GM12878 (cell line): ENCODE data around the gene RBBP8NL. TPM values are rescaled to one million over a fixed set of nuclear protein-coding genes. Genes with fewer than 3 reads are reported as not detected.

Source experiments
- ATAC-seq: fragments of 200-7000 bp; cut with Tn5 transposase; 3 replicates; pipeline ENCODE4 v1.9.1; 2020; ENCODE audit warnings: mild to moderate bottlenecking, moderate library complexity
- BruUV-seq: library from RNA; stranded (reverse); fragments of 400-500 nt; replicated peaks from 2 replicates; lab custom pipeline; 2021; lab: Mats Ljungman, UMichigan
- CTCF ChIA-PET: fragments of 300-600 bp; sonication (Branson Sonifier 250); formaldehyde crosslinking; extraction: SDS; loops from one replicate; lab custom pipeline; 2021; ENCODE audit warnings: inconsistent platforms; lab: Yijun Ruan, JAX
- POLR2A ChIA-PET: fragments of 350-600 bp; formaldehyde crosslinking; extraction: SDS; loops from one replicate; lab custom pipeline; 2021; ENCODE audit warnings: inconsistent platforms; lab: Charles Lee
- RAD21 ChIA-PET: fragments of 300-600 bp; sonication (Branson Sonifier 250); formaldehyde crosslinking; loops from one replicate; lab custom pipeline; 2023; ENCODE audit warnings: antibody characterized with exemption; ENCODE audit not compliant: unreplicated experiment; lab: Charles Lee
- SMC1A ChIA-PET: fragments of 300-600 bp; sonication (Branson Sonifier 250); formaldehyde crosslinking; loops from one replicate; lab custom pipeline; 2023; ENCODE audit not compliant: unreplicated experiment, uncharacterized antibody; lab: Charles Lee
- DNase-seq: peaks from one replicate; pipeline ENCODE4 v3.0.0-alpha.2; 2011; ENCODE audit warnings: low read depth, low spot score
- FAIRE-seq: peaks from 3 replicates; lab custom pipeline; 2011; peaks lifted over from hg19 to GRCh38; lab: Jason Lieb, UNC
- H2AFZ ChIP-seq: 2 replicates; pipeline ENCODE4 v1.6.0; 2011; ENCODE audit warnings: low read depth, low read length, control low read depth; ENCODE audit not compliant: control insufficient read depth
- H3K27ac ChIP-seq: 2 replicates; pipeline ENCODE4 v1.5.1; 2011; ENCODE audit warnings: control low read depth; ENCODE audit not compliant: control insufficient read depth, insufficient read depth
- H3K27me3 ChIP-seq, 2 experiments: replicated peaks in 1 of 2; 2 replicates each; pipeline versions ENCODE4 v1.6.0 to v1.6.1; 2011; ENCODE audit warnings: low read length in 1 of 2; ENCODE audit not compliant: control insufficient read depth in 2 of 2, insufficient read depth in 2 of 2
- H3K36me3 ChIP-seq, 2 experiments: 2 replicates each; pipeline ENCODE4 v1.5.1; 2011; ENCODE audit warnings: low read length in 1 of 2; ENCODE audit not compliant: control insufficient read depth in 2 of 2, insufficient read depth in 2 of 2
- H3K4me1 ChIP-seq: 2 replicates; pipeline ENCODE4 v1.6.1; 2011; ENCODE audit warnings: mild to moderate bottlenecking, low read length, moderate library complexity, mixed read lengths; ENCODE audit not compliant: control insufficient read depth, insufficient read depth
- H3K4me2 ChIP-seq: 2 replicates; pipeline ENCODE4 v1.6.0; 2011; ENCODE audit warnings: control low read depth; ENCODE audit not compliant: control insufficient read depth, insufficient read depth
- H3K4me3 ChIP-seq: fragments of 200-600 bp; sonication (generic); 2 replicates; pipeline ENCODE4 v1.5.1; 2016
- H3K79me2 ChIP-seq: 2 replicates; pipeline ENCODE4 v1.6.0; 2011; ENCODE audit warnings: low read length; ENCODE audit not compliant: control insufficient read depth, insufficient read depth
- H3K9ac ChIP-seq: 2 replicates; pipeline ENCODE4 v1.8.0; 2011; ENCODE audit warnings: low read length, control low read depth, mixed read lengths; ENCODE audit not compliant: control insufficient read depth, insufficient read depth
- H3K9me3 ChIP-seq: replicated peaks from 3 replicates; pipeline ENCODE4 v1.5.1; 2011; ENCODE audit warnings: mild to moderate bottlenecking, low read length; ENCODE audit not compliant: control insufficient read depth, insufficient read depth
- H4K20me1 ChIP-seq: 2 replicates; pipeline ENCODE4 v1.6.0; 2011; ENCODE audit not compliant: control insufficient read depth, insufficient read depth
- CHD4 ChIP-seq: fragments of 200-600 bp; sonication (generic); IDR thresholded peaks from 2 replicates; pipeline ENCODE4 v1.6.1; 2016; ENCODE audit warnings: mild to moderate bottlenecking
- HCFC1 ChIP-seq: fragments of 150-350 bp; IDR thresholded peaks from 2 replicates; pipeline ENCODE4 v1.6.1; 2014; ENCODE audit warnings: low read length
- KAT2A ChIP-seq: conservative IDR thresholded peaks from 2 replicates; pipeline ENCODE4 v1.6.1; 2011; ENCODE audit warnings: low read depth, low read length; ENCODE audit not compliant: control insufficient read depth
- REST ChIP-seq: IDR thresholded peaks from 2 replicates; pipeline ENCODE4 v1.6.1; 2012; ENCODE audit warnings: mild to moderate bottlenecking, low read depth, low read length
- SRF ChIP-seq, 2 experiments: IDR thresholded peaks; 2 replicates each; pipeline ENCODE4 v1.6.1; 2011; ENCODE audit warnings: low read depth in 2 of 2, low read length in 2 of 2, mild to moderate bottlenecking in 1 of 2, moderate library complexity in 1 of 2
- TBL1XR1 ChIP-seq: IDR thresholded peaks from 2 replicates; pipeline ENCODE4 v1.6.1; 2012; ENCODE audit warnings: low read depth, low read length, improper control_type of control experiment
- WGBS: methylation state at CpG from one replicate; pipeline ENCODE4 v1.1.6; 2016; ENCODE audit warnings: low lambda C conversion rate; ENCODE audit not compliant: insufficient replicate concordance, insufficient coverage; ENCODE audit errors: missing lambda C conversion rate; 5-methylcytosine and 5-hydroxymethylcytosine counted together
- in situ Hi-C: fragments of 300-500 bp; cut with MboI; formaldehyde crosslinking; loops from 9 replicates; pipeline ENCODE4 v1.14.3; 2018; ENCODE audit warnings: mixed read lengths
- intact Hi-C: fragments of 100-400 bp; cut with micrococcal nuclease; formaldehyde crosslinking; loops from one replicate; pipeline ENCODE4 v1.14.2; 2022; ENCODE audit not compliant: unreplicated experiment
- polyA plus RNA-seq, 11 experiments: library from polyadenylated mRNA; depleted of rRNA in 4 of 11; unstranded in 6 of 11; stranded (reverse) in 5 of 11; fragments of >200 nt; fragmentation: Nextera tagmentation in 4 of 11; fragmentation: Illumina TruSeq in 1 of 11; extraction: Ambion mirVana in 4 of 11; extraction: Trizol in 1 of 11; gene quantifications; 1 replicate in 1 of 11; 2 replicates in 10 of 11; pipeline versions ENCODE4 v1.2.1 to v1.2.3, GENCODE V29; 2011 to 2016; ENCODE audit warnings: inconsistent platforms in 2 of 11, missing spikeins in 2 of 11, low read depth in 1 of 11
- total RNA-seq, 4 experiments: library from RNA; depleted of rRNA in 3 of 4; stranded (reverse); fragments of >200 nt in 3 of 4; fragmentation: Illumina TruSeq in 1 of 4; extraction: Trizol in 1 of 4; gene quantifications; 2 replicates each; pipeline versions ENCODE4 v1.2.1 to v1.2.3, GENCODE V29; 2013 to 2021
- TF ChIP-seq, protein P1 (sequence below), 3 experiments: IDR thresholded peaks in 2 of 3; conservative IDR thresholded peaks in 1 of 3; 2 replicates each; pipeline ENCODE4 v1.5.1; 2011; ENCODE audit warnings: low read depth in 3 of 3, low read length in 3 of 3, mild to moderate bottlenecking in 3 of 3, control low read depth in 2 of 3, moderate library complexity in 2 of 3, inconsistent platforms in 1 of 3, mixed read lengths in 1 of 3; ENCODE audit not compliant: control insufficient read depth in 2 of 3, insufficient read depth in 1 of 3; ENCODE audit errors: extremely low read depth in 1 of 3

The RBBP8NL gene
- total and polyA plus RNA-seq, 10 of the 15 experiments (the other 5 are each of a cell fraction or from before 2014, with no cell fraction given), result not detected

GRCh38 chr20:62396367-62397239, 30.7 kb downstream of the RBBP8NL start:
- no peak for FAIRE-seq
- TF ChIP-seq SRF (IDR thresholded peaks at IDR 0.05; ENCODE audit: low read depth in 2 of 2, low read length in 2 of 2), result no peak
- intact Hi-C loops, result no loop called here
- H3K4me1 ChIP-seq, result no peaks in the 10 kb centered on the region
- 81% methylated on average over 34 of the region's 35 CpGs for WGBS
- H2AFZ ChIP-seq, result no peak overlapping the region
- H3K4me2 ChIP-seq, result no peak overlapping the region
- no peak overlapping the region for H3K9ac ChIP-seq
- ATAC-seq, result no peak
- ChIA-PET RAD21 (interaction anchor here (0.6 kb wide), 1 partner anchor 10 kb away, joined by 4 read pairs; the partner anchor contains the start of gene RPS21), CTCF (interaction anchor here (0.9 kb wide), 1 partner anchor 14 kb away, joined by 3 read pairs; no protein-coding TSS in a partner anchor), POLR2A (no interaction called here), SMC1A (no interaction called here)
- no peaks in the 10 kb centered on the region for H3K27me3 ChIP-seq
- in situ Hi-C loops, result loop anchor here (25.0 kb wide), 1 partner anchor 384 kb away; no protein-coding TSS in a partner anchor
- H3K79me2 ChIP-seq, result no peaks in the 10 kb centered on the region
- H3K36me3 ChIP-seq, result peaks cover 0 to 4% of the 10 kb centered on the region in 2 experiments; a peak in 2 of 4 replicates
- no peak overlapping the region for H3K27ac ChIP-seq
- BruUV-seq, result no TSS peak
- DNase-seq, result no peak
- no peak overlapping the region for H3K4me3 ChIP-seq
- no peaks in the 10 kb centered on the region; the same call in 2 of the 3 replicates for H3K9me3 ChIP-seq
- no peaks in the 10 kb centered on the region for H4K20me1 ChIP-seq

DNA sequence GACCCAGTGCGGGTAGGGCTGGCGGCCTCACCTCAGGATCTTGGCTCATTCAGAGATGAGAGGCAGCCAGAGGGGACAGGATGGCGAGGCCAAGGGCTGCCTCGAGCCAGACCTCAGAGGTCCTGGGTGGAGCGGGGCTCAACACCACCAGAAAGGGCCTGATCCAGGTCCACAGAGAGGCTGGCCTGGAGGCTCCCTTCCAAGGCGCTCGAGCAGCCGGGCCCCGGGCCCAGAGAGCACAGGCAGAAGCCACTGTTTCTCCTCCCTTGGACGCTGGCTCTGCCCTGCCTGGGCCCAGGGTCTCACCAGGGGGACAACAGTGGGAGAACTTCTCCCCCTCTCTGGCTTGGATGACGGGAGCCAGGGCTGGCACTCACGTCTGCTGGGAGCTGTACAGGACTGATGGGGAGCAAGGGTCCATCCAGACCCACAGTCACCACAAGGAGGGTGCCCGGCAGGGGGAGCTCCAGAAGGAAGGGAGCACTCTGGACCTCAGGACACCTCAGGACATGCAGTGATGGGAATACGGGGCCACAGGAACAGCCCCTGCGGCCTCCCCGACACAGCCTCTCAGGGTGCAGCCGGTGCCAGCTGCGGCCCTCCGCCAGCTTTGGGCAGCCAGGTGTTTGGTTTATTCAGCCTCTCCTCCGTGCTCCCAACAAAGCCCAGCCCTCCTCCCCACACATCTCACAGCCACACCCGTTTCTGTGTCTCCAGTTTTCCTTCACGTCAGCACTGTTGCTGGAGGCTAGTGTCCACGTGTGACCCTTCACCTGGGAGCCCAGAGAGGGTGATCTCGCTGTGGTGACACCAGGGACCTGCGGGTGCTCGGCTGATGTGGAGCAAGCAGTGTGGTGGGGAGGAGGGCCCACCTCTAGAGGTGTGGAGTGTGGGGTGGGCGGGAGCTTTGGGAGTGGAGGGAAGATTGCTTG, 31.8 kb downstream of the RBBP8NL start:
- Histone ChIP-seq H3K27me3 (no peaks in the 10 kb centered on the region), H3K79me2 (no peaks in the 10 kb centered on the region), H3K9ac (no peak overlapping the region), H3K9me3 (no peaks in the 10 kb centered on the region; the same call in 2 of the 3 replicates), H3K27ac (no peak overlapping the region), H3K4me1 (no peaks in the 10 kb centered on the region), H3K4me2 (no peak overlapping the region), H3K4me3 (no peak overlapping the region), H3K36me3 (peaks cover 0 to 7% of the 10 kb centered on the region in 2 experiments; a peak in 2 of 4 replicates), H2AFZ (no peak overlapping the region), H4K20me1 (no peaks in the 10 kb centered on the region)
- ChIA-PET CTCF (no interaction called here), RAD21 (no interaction called here), SMC1A (no interaction called here), POLR2A (no interaction called here)
- intact Hi-C loops (no loop called here), in situ Hi-C loops (loop anchor here (25.0 kb wide), 1 partner anchor 383 kb away; no protein-coding TSS in a partner anchor)
- no TSS peak for BruUV-seq
- 82% methylated on average over 26 of the region's 27 CpGs for WGBS
- ATAC-seq (no peak), DNase-seq (no peak), FAIRE-seq (no peak)
- TF ChIP-seq KAT2A (no peak), REST (no peak), HCFC1 (no peak), CHD4 (no peak), TBL1XR1 (no peak)
- TF ChIP-seq, protein P1, sequence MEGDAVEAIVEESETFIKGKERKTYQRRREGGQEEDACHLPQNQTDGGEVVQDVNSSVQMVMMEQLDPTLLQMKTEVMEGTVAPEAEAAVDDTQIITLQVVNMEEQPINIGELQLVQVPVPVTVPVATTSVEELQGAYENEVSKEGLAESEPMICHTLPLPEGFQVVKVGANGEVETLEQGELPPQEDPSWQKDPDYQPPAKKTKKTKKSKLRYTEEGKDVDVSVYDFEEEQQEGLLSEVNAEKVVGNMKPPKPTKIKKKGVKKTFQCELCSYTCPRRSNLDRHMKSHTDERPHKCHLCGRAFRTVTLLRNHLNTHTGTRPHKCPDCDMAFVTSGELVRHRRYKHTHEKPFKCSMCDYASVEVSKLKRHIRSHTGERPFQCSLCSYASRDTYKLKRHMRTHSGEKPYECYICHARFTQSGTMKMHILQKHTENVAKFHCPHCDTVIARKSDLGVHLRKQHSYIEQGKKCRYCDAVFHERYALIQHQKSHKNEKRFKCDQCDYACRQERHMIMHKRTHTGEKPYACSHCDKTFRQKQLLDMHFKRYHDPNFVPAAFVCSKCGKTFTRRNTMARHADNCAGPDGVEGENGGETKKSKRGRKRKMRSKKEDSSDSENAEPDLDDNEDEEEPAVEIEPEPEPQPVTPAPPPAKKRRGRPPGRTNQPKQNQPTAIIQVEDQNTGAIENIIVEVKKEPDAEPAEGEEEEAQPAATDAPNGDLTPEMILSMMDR (IDR thresholded peaks at IDR 0.05 in 2 of 3, conservative IDR thresholded peaks at IDR 0.05 in 1 of 3; ENCODE audit: control insufficient read depth in 2 of 3, extremely low read depth in 1 of 3, insufficient read depth in 1 of 3, low read depth in 3 of 3, low read length in 3 of 3), result no peak
